SK-N-SH treated with all-trans-retinoic acid at 6 μM for 48 hours (cell line): ENCODE data around the gene DIP2C.

Experiments used
- ESRRG ChIP-seq: fragments of 250-450 bp; sonication (Bioruptor Pico); IDR thresholded peaks from 2 replicates; pipeline ENCODE4 v1.6.1; 2021; ENCODE audit warnings: mild to moderate bottlenecking
- GLIS3 ChIP-seq: fragments of 250-450 bp; sonication (Bioruptor Pico); IDR thresholded peaks from 2 replicates; pipeline ENCODE4 v1.5.0; 2020; ENCODE audit warnings: mild to moderate bottlenecking, moderate library complexity
- ISL1 ChIP-seq: fragments of 250-450 bp; sonication (Bioruptor Pico); IDR thresholded peaks from 2 replicates; pipeline ENCODE4 v2.1.2; 2022; ENCODE audit warnings: mild to moderate bottlenecking, moderate library complexity
- OSR1 ChIP-seq: fragments of 250-450 bp; sonication (Bioruptor Pico); IDR thresholded peaks from 2 replicates; pipeline ENCODE4 v1.8.0; 2022; ENCODE audit warnings: moderate library complexity, mild to moderate bottlenecking, inconsistent platforms
- PPARA ChIP-seq: fragments of 250-450 bp; sonication (Bioruptor Pico); IDR thresholded peaks from 2 replicates; pipeline ENCODE4 v1.5.0; 2020; ENCODE audit warnings: mild to moderate bottlenecking, borderline replicate concordance
- RARB ChIP-seq: fragments of 250-450 bp; sonication (Bioruptor Pico); IDR thresholded peaks from 2 replicates; pipeline ENCODE4 v1.8.0; 2021; ENCODE audit warnings: mild to moderate bottlenecking, moderate library complexity
- SNAI2 ChIP-seq: fragments of 250-450 bp; sonication (Bioruptor Pico); IDR thresholded peaks from 2 replicates; pipeline ENCODE4 v1.5.0; 2020; ENCODE audit warnings: mild to moderate bottlenecking, moderate library complexity
- ZFP3 ChIP-seq: fragments of 250-450 bp; sonication (Bioruptor Pico); IDR thresholded peaks from 2 replicates; pipeline ENCODE4 v1.5.0; 2020; ENCODE audit warnings: mild to moderate bottlenecking, moderate library complexity
- ZFP30 ChIP-seq: fragments of 450-650 bp; formaldehyde crosslinking; IDR thresholded peaks from 2 replicates; pipeline ENCODE4 v1.5.0; 2022; ENCODE audit warnings: mild to moderate bottlenecking, moderate library complexity
- ZNF565 ChIP-seq: fragments of 450-650 bp; formaldehyde crosslinking; conservative IDR thresholded peaks from 2 replicates; pipeline ENCODE4 v1.5.0; 2020; ENCODE audit warnings: low read depth, mild to moderate bottlenecking, moderate library complexity
- ZNF70 ChIP-seq: fragments of 450-650 bp; formaldehyde crosslinking; IDR thresholded peaks from 2 replicates; pipeline ENCODE4 v1.5.0; 2020; ENCODE audit warnings: mild to moderate bottlenecking, moderate library complexity
- ZNF8 ChIP-seq: fragments of 450-650 bp; formaldehyde crosslinking; IDR thresholded peaks from 2 replicates; pipeline ENCODE4 v1.5.0; 2020; ENCODE audit warnings: mild to moderate bottlenecking, moderate library complexity
- TF ChIP-seq, protein P1 (sequence below): fragments of 250-450 bp; sonication (Bioruptor Pico); IDR thresholded peaks from 2 replicates; pipeline ENCODE4 v1.5.0; 2020; ENCODE audit warnings: mild to moderate bottlenecking, moderate library complexity
- TF ChIP-seq, protein P2 (sequence below): fragments of 250-450 bp; sonication (Bioruptor Pico); IDR thresholded peaks from 2 replicates; pipeline ENCODE4 v1.8.0; 2020; ENCODE audit warnings: mild to moderate bottlenecking, moderate library complexity, borderline replicate concordance

DNA sequence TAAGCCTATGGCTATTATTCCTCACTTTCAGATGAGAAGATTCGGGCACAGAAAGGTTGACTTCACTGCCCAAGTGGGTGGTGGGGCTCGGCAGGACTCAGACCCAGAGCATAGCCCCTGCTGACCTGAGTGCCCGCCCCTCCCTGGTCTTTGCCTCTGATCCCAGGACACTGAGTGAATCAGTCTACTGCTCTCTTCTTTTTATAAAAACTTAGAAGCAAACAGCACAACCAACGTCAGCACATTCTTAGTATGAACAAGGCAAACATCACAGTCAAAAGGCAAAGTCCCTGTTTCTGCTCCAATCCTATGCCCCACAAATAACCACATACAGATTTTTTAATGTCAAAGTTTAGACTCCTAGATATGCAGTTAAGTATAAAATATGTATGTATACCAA lies 316.5 kb downstream of the DIP2C start:
- TF ChIP-seq ESRRG (no peak), ZNF70 (no peak), GLIS3 (no peak), ZFP3 (CRISPR knock-in tag) (no peak), SNAI2 (CRISPR knock-in tag) (no peak), OSR1 (CRISPR knock-in tag) (no peak), ZFP30 (CRISPR knock-in tag) (no peak), RARB (CRISPR knock-in tag) (no peak), PPARA (CRISPR knock-in tag) (no peak), ZNF565 (CRISPR knock-in tag) (no peak), ISL1 (CRISPR knock-in tag) (no peak), ZNF8 (no peak)
- TF ChIP-seq, protein P1, sequence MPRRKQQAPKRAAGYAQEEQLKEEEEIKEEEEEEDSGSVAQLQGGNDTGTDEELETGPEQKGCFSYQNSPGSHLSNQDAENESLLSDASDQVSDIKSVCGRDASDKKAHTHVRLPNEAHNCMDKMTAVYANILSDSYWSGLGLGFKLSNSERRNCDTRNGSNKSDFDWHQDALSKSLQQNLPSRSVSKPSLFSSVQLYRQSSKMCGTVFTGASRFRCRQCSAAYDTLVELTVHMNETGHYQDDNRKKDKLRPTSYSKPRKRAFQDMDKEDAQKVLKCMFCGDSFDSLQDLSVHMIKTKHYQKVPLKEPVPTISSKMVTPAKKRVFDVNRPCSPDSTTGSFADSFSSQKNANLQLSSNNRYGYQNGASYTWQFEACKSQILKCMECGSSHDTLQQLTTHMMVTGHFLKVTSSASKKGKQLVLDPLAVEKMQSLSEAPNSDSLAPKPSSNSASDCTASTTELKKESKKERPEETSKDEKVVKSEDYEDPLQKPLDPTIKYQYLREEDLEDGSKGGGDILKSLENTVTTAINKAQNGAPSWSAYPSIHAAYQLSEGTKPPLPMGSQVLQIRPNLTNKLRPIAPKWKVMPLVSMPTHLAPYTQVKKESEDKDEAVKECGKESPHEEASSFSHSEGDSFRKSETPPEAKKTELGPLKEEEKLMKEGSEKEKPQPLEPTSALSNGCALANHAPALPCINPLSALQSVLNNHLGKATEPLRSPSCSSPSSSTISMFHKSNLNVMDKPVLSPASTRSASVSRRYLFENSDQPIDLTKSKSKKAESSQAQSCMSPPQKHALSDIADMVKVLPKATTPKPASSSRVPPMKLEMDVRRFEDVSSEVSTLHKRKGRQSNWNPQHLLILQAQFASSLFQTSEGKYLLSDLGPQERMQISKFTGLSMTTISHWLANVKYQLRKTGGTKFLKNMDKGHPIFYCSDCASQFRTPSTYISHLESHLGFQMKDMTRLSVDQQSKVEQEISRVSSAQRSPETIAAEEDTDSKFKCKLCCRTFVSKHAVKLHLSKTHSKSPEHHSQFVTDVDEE (CRISPR knock-in tag): no peak
- TF ChIP-seq, protein P2, sequence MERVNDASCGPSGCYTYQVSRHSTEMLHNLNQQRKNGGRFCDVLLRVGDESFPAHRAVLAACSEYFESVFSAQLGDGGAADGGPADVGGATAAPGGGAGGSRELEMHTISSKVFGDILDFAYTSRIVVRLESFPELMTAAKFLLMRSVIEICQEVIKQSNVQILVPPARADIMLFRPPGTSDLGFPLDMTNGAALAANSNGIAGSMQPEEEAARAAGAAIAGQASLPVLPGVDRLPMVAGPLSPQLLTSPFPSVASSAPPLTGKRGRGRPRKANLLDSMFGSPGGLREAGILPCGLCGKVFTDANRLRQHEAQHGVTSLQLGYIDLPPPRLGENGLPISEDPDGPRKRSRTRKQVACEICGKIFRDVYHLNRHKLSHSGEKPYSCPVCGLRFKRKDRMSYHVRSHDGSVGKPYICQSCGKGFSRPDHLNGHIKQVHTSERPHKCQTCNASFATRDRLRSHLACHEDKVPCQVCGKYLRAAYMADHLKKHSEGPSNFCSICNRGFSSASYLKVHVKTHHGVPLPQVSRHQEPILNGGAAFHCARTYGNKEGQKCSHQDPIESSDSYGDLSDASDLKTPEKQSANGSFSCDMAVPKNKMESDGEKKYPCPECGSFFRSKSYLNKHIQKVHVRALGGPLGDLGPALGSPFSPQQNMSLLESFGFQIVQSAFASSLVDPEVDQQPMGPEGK (CRISPR knock-in tag): no peak
